GM12892 (cell line): Measurements from ENCODE around the gene GNG2.

Source experiments
- POLR2A ChIP-seq: IDR thresholded peaks from 2 replicates; pipeline ENCODE4 v1.6.1; 2011; ENCODE audit warnings: low read depth, low read length, control low read depth
- POLR2AphosphoS5 ChIP-seq: IDR thresholded peaks from 2 replicates; pipeline ENCODE4 v1.6.1; 2011; ENCODE audit warnings: low read depth, low read length, control low read depth
- TAF1 ChIP-seq: IDR thresholded peaks from 2 replicates; pipeline ENCODE4 v1.6.1; 2011; ENCODE audit warnings: low read depth, mild to moderate bottlenecking, control low read depth, low read length, borderline replicate concordance

- no peak for TF ChIP-seq POLR2AphosphoS5
- no peak for TF ChIP-seq POLR2A
- no peak for TF ChIP-seq TAF1
Observed at GRCh38 chr14:51879170-51879569, 18.8 kb downstream of the GNG2 start.
